Motor neuron (in vitro differentiated cells): ENCODE results near the gene MALRD1. TPM values are rescaled to one million over a fixed set of nuclear protein-coding genes. Genes with fewer than 3 reads are reported as not detected.

Source experiments
- ATAC-seq, 8 experiments: fragments of 200-7000 bp; cut with Tn5 transposase; replicated peaks in 6 of 8; 2 replicates each; pipeline ENCODE4 v1.8.0; 2021; ENCODE audit warnings: mild to moderate bottlenecking in 8 of 8, moderate library complexity in 8 of 8
- H3K27ac ChIP-seq, 2 donors: fragments of 250-450 bp; sonication (Bioruptor Pico); 2 replicates each; pipeline ENCODE4 v1.9.0; 2021; ENCODE audit warnings: antibody characterized with exemption in 2 of 2, mild to moderate bottlenecking in 2 of 2, moderate library complexity in 1 of 2
- H3K4me1 ChIP-seq, 2 donors: fragments of 250-450 bp; sonication (Bioruptor Pico); replicated peaks in 1 of 2; 2 replicates each; pipeline ENCODE4 v1.6.1; 2021; ENCODE audit warnings: antibody characterized with exemption in 2 of 2, mild to moderate bottlenecking in 2 of 2, moderate library complexity in 1 of 2
- H3K4me3 ChIP-seq, 5 donors: fragments of 250-450 bp; sonication (Bioruptor Pico); 2 replicates each; pipeline ENCODE4 v1.9.0; 2021; ENCODE audit warnings: antibody characterized with exemption in 5 of 5, mild to moderate bottlenecking in 5 of 5, moderate library complexity in 4 of 5
- WGBS, 10 experiments: fragments of 450-650 bp; shearing (Covaris generic); methylation state at CpG; one replicate each; pipeline ENCODE4 v1.0.0; 2022; 5-methylcytosine and 5-hydroxymethylcytosine counted together
- in situ Hi-C, 9 experiments: fragments of 400-800 bp; cut with MboI; loops; one replicate each; pipeline ENCODE4 v1.15.0; 2021; ENCODE audit warnings: low sequenced_read_pairs in 9 of 9, low pct_unique_long_range_greater_than_20kb in 2 of 9; ENCODE audit not compliant: unreplicated experiment in 9 of 9
- total RNA-seq, 8 experiments: library from RNA; unstranded; fragments of 300-600 nt; gene quantifications; 2 replicates each; pipeline versions ENCODE4 v1.2.3 to v1.2.4, GENCODE V29; 2022

MALRD1 gene
- total RNA-seq, 8 experiments from 2014 or later, result 0.04 to 2.4 (median 0.26) TPM

GRCh38 chr10:19431622-19432351 is 383.2 kb downstream of the MALRD1 start:
- peak in 5 of 8 experiments; percentile 64 to 96 (median 79) for ATAC-seq
- Histone ChIP-seq H3K27ac (no peak overlapping the region), H3K4me1 (peaks cover 0 to 8% of the 10 kb centered on the region in 2 donors), H3K4me3 (no peak overlapping the region)
- in situ Hi-C loops, result no loop called here
- WGBS, 10 experiments, result 24 to 64% (median 45%) methylated on average over 2 to 5 of the region's 5 CpGs

- H3K4me1 ChIP-seq, result no peaks in the 10 kb centered on the region
- WGBS, 10 experiments, result 0 to 94% (median 43%) methylated on average over 1 to 2 of the region's 2 CpGs; no CpG with 5 or more reads in 2 of the 10 experiments
- in situ Hi-C loops, result no loop called here
- no peak overlapping the region for H3K27ac ChIP-seq
- no peak for ATAC-seq
- H3K4me3 ChIP-seq, result no peak overlapping the region
These were observed 401.3 kb downstream of the MALRD1 start for GRCh38 chr10:19449860-19450259.

GRCh38 chr10:19451356-19451755 is 402.8 kb downstream of the MALRD1 start:
- no peak overlapping the region for H3K27ac ChIP-seq
- in situ Hi-C loops, result no loop called here
- no peaks in the 10 kb centered on the region for H3K4me1 ChIP-seq
- ATAC-seq, result no peak
- WGBS, 10 experiments, result 3 to 100% (median 87%) methylated on average over 1 to 3 of the region's 3 CpGs
- H3K4me3 ChIP-seq, result no peak overlapping the region

- no peak for ATAC-seq
- H3K4me3 ChIP-seq, result no peak overlapping the region
- 10 to 100% (median 95%) methylated on average over 2 of the region's 2 CpGs; no CpG with 5 or more reads in 1 of the 10 experiments for WGBS, 10 experiments
- in situ Hi-C loops, result no loop called here
- no peaks in the 10 kb centered on the region for H3K4me1 ChIP-seq
- no peak overlapping the region for H3K27ac ChIP-seq
These were observed 403.3 kb downstream of the MALRD1 start for GRCh38 chr10:19451937-19452336.

GRCh38 chr10:19453967-19454366 is 405.4 kb downstream of the MALRD1 start:
- Histone ChIP-seq H3K27ac (no peak overlapping the region), H3K4me1 (no peaks in the 10 kb centered on the region), H3K4me3 (no peak overlapping the region)
- ATAC-seq, result no peak
- in situ Hi-C loops, result no loop called here

- in situ Hi-C loops, result no loop called here
- H3K4me3 ChIP-seq, result no peak overlapping the region
- no peak for ATAC-seq
These were observed 413.0 kb downstream of the MALRD1 start for GRCh38 chr10:19461588-19461987.

GRCh38 chr10:19466709-19467108 is 418.1 kb downstream of the MALRD1 start:
- Histone ChIP-seq H3K4me1 (no peaks in the 10 kb centered on the region), H3K4me3 (no peak overlapping the region), H3K27ac (no peak overlapping the region)
- in situ Hi-C loops, result no loop called here
- ATAC-seq, result no peak
- 44 to 100% (median 97%) methylated on average over 2 to 5 of the region's 6 CpGs; no CpG with 5 or more reads in 1 of the 10 experiments for WGBS, 10 experiments

More at GRCh38 chr10:19461588-19461987, 413.0 kb downstream of the MALRD1 start:
- Histone ChIP-seq H3K4me1 (no peaks in the 10 kb centered on the region), H3K27ac (no peak overlapping the region)
- 20 to 100% (median 79%) methylated on average over 1 to 5 of the region's 5 CpGs; no CpG with 5 or more reads in 2 of the 10 experiments for WGBS, 10 experiments

GRCh38 chr10:19468413-19468812 is 419.8 kb downstream of the MALRD1 start:
- WGBS, 10 experiments, result 0 to 100% (median 87%) methylated on average over 1 of the region's 1 CpG
- in situ Hi-C loops, result no loop called here
- ATAC-seq, result no peak
- no peak overlapping the region for H3K27ac ChIP-seq
- no peak overlapping the region for H3K4me3 ChIP-seq
- H3K4me1 ChIP-seq, result no peaks in the 10 kb centered on the region

- in situ Hi-C loops, result no loop called here
- Histone ChIP-seq H3K4me3 (no peak overlapping the region), H3K4me1 (no peaks in the 10 kb centered on the region), H3K27ac (no peak overlapping the region)
- 0 to 57% (median 14%) methylated on average over 1 of the region's 1 CpG; no CpG with 5 or more reads in 5 of the 10 experiments for WGBS, 10 experiments
- no peak for ATAC-seq
These were observed 420.9 kb downstream of the MALRD1 start for GRCh38 chr10:19469521-19469920.

GRCh38 chr10:19479854-19480253 is 431.3 kb downstream of the MALRD1 start:
- in situ Hi-C loops, result no loop called here
- no peak overlapping the region for H3K27ac ChIP-seq
- ATAC-seq, result no peak
- WGBS, 10 experiments, result 0 to 100% (median 40%) methylated on average over 1 to 4 of the region's 4 CpGs
- no peaks in the 10 kb centered on the region for H3K4me1 ChIP-seq
- H3K4me3 ChIP-seq, result no peak overlapping the region

GRCh38 chr10:19480353-19480752 is 431.8 kb downstream of the MALRD1 start:
- in situ Hi-C loops, result no loop called here
- ATAC-seq, result peak in 2 of 8 experiments; percentile 54 to 68
- WGBS, 10 experiments, result 11 to 100% (median 84%) methylated on average over 1 to 3 of the region's 3 CpGs; no CpG with 5 or more reads in 1 of the 10 experiments
- Histone ChIP-seq H3K27ac (no peak overlapping the region), H3K4me1 (no peaks in the 10 kb centered on the region), H3K4me3 (no peak overlapping the region)

- in situ Hi-C loops, result no loop called here
- 0 to 100% (median 44%) methylated on average over 1 to 2 of the region's 2 CpGs for WGBS, 10 experiments
- Histone ChIP-seq H3K4me1 (no peaks in the 10 kb centered on the region), H3K4me3 (no peak overlapping the region), H3K27ac (no peak overlapping the region)
- no peak for ATAC-seq
These were observed 434.8 kb downstream of the MALRD1 start for GRCh38 chr10:19483421-19483820.

GRCh38 chr10:19488592-19489280 is 440.1 kb downstream of the MALRD1 start:
- in situ Hi-C loops, result no loop called here
- peak in 3 of 8 experiments; percentile 26 to 85 (median 71) for ATAC-seq
- no peak overlapping the region for H3K27ac ChIP-seq
- no peaks in the 10 kb centered on the region for H3K4me1 ChIP-seq
- 3 to 85% (median 61%) methylated on average over 2 to 19 of the region's 23 CpGs; no CpG with 5 or more reads in 2 of the 10 experiments for WGBS, 10 experiments
- peak overlapping the region in 1 of 5 donors; percentile 24 for H3K4me3 ChIP-seq
